Sigmoid colon (tissue), 7 donors: ENCODE measurements around the gene MYO10. TPM values are rescaled to one million over a fixed set of nuclear protein-coding genes. Genes with fewer than 3 reads are reported as not detected.
A peak's percentile ranks its signal among the peaks of the same experiment; 100 is the strongest.

Experiments
- DNase-seq: peaks from one replicate; pipeline ENCODE4 v3.0.0-alpha.2; 2019
- H3K27ac ChIP-seq, 4 donors: fragments of 200-600 bp; sonication (generic); one replicate each; pipeline ENCODE4 v1.5.1; 2016 to 2019; ENCODE audit warnings: mild to moderate bottlenecking in 1 of 4
- H3K27me3 ChIP-seq, 3 donors: fragments of 200-600 bp; sonication (generic); one replicate each; pipeline ENCODE4 v1.5.1; 2019; ENCODE audit warnings: mild to moderate bottlenecking in 1 of 3
- H3K36me3 ChIP-seq, 4 donors: fragments of 200-600 bp; sonication (generic); one replicate each; pipeline ENCODE4 v1.5.1; 2016 to 2019
- H3K4me1 ChIP-seq, 4 donors: fragments of 200-600 bp; sonication (generic); one replicate each; pipeline ENCODE4 v1.5.1; 2017 to 2019
- H3K4me3 ChIP-seq, 4 donors: fragments of 200-600 bp; sonication (generic); one replicate each; pipeline ENCODE4 v1.5.1; 2017 to 2019; ENCODE audit warnings: mild to moderate bottlenecking in 2 of 4, moderate library complexity in 1 of 4
- H3K9me3 ChIP-seq, 4 donors: fragments of 200-600 bp in 3 of 4; sonication (generic) in 3 of 4; one replicate each; pipeline versions ENCODE4 v1.5.1 to v1.6.1; 2013 to 2019
- CTCF ChIP-seq, 4 experiments: fragments of 450-650 bp in 3 of 4; fragments of 200-600 bp in 1 of 4; IDR thresholded peaks; one replicate each; pipeline ENCODE4 v1.5.1; 2016 to 2019; ENCODE audit warnings: antibody characterized with exemption in 4 of 4, mild to moderate bottlenecking in 3 of 4, moderate library complexity in 2 of 4
- EP300 ChIP-seq, 4 donors: sonication (generic); formaldehyde crosslinking; IDR thresholded peaks; one replicate each; pipeline ENCODE4 v1.6.1; 2017; ENCODE audit warnings: antibody characterized with exemption in 4 of 4
- POLR2A ChIP-seq, 2 donors: fragments of 450-650 bp; IDR thresholded peaks; one replicate each; pipeline ENCODE4 v1.6.1; 2016; ENCODE audit warnings: antibody characterized with exemption in 2 of 2, mild to moderate bottlenecking in 2 of 2, moderate library complexity in 2 of 2
- POLR2AphosphoS5 ChIP-seq, 4 donors: sonication (generic); formaldehyde crosslinking; IDR thresholded peaks; one replicate each; pipeline ENCODE4 v1.6.1; 2017; ENCODE audit warnings: antibody characterized with exemption in 4 of 4
- WGBS, 2 donors: extraction: QIAGEN DNeasy Blood & Tissue Kit; methylation state at CpG; one replicate each; pipeline ENCODE4 v1.1.7; 2013; 5-methylcytosine and 5-hydroxymethylcytosine counted together
- intact Hi-C: fragments of 100-400 bp; cut with DNase I; formaldehyde crosslinking; loops from one replicate; pipeline ENCODE4 v1.15.1; 2023
- polyA plus RNA-seq, 3 donors: library from polyadenylated mRNA; stranded (reverse); fragments of 200-250 nt; gene quantifications; one replicate each; pipeline ENCODE4 v1.2.3, GENCODE V29; 2013
- total RNA-seq, 4 donors: library from RNA; depleted of rRNA; stranded (reverse); fragments of >200 nt; gene quantifications; one replicate each; pipeline ENCODE4 v1.1.0, GENCODE V29; 2016
- donor health status: healthy with polysubstance abuse.
- donor health status: Bipolar disorder and iron deficiency.
- donor health status: healthy.

The MYO10 gene
- total and polyA plus RNA-seq, 7 donors: 3.9 to 20.3 (median 8.3) TPM

GRCh38 chr5:16944816-16945562, 8.9 kb upstream of the MYO10 start:
- peaks cover 0 to 4% (median 0%) of the 10 kb centered on the region in 4 donors for H3K9me3 ChIP-seq
- intact Hi-C loops: no loop called here
- 70 to 84% methylated on average over 6 of the region's 6 CpGs for WGBS, 2 donors
- no peak for TF ChIP-seq POLR2AphosphoS5 (IDR thresholded peaks at IDR 0.05)
- no peak for TF ChIP-seq POLR2A (IDR thresholded peaks at IDR 0.05)
- no peak for TF ChIP-seq CTCF (IDR thresholded peaks at IDR 0.05)
- no peaks in the 10 kb centered on the region for H3K27me3 ChIP-seq
- DNase-seq: no peak
- H3K27ac ChIP-seq: no peak overlapping the region
- no peaks in the 10 kb centered on the region for H3K36me3 ChIP-seq
- H3K4me3 ChIP-seq: no peak overlapping the region
- no peaks in the 10 kb centered on the region for H3K4me1 ChIP-seq

- H3K9me3 ChIP-seq: peaks cover 0 to 4% (median 0%) of the 10 kb centered on the region in 4 donors
- H3K4me1 ChIP-seq: no peaks in the 10 kb centered on the region
- no peak overlapping the region for H3K4me3 ChIP-seq
- no peaks in the 10 kb centered on the region for H3K27me3 ChIP-seq
- H3K27ac ChIP-seq: no peak overlapping the region
- no peaks in the 10 kb centered on the region for H3K36me3 ChIP-seq
- 85 to 87% methylated on average over 15 of the region's 15 CpGs for WGBS, 2 donors
- DNase-seq: no peak
- intact Hi-C loops: no loop called here
- no peak for TF ChIP-seq POLR2A (IDR thresholded peaks at IDR 0.05)
- no peak for TF ChIP-seq POLR2AphosphoS5 (IDR thresholded peaks at IDR 0.05)
- no peak for TF ChIP-seq CTCF (IDR thresholded peaks at IDR 0.05)
- no peak for TF ChIP-seq EP300 (IDR thresholded peaks at IDR 0.05)
Observed at GRCh38 chr5:16943846-16944678, 8.0 kb upstream of the MYO10 start.

GRCh38 chr5:16937503-16938161, 1.5 kb upstream of the MYO10 start:
- Histone ChIP-seq H3K27me3 (peaks cover 25 to 45% (median 36%) of the 10 kb centered on the region in 3 donors), H3K4me3 (no peak overlapping the region), H3K36me3 (no peaks in the 10 kb centered on the region), H3K27ac (no peak overlapping the region), H3K9me3 (no peaks in the 10 kb centered on the region), H3K4me1 (peaks cover 0 to 30% (median 27%) of the 10 kb centered on the region in 4 donors)
- intact Hi-C loops: loop anchor here (5.0 to 10.0 kb wide), 2 partner anchors 133 to 255 kb away; no protein-coding TSS in a partner anchor
- 82 to 90% methylated on average over 7 of the region's 7 CpGs for WGBS, 2 donors
- DNase-seq: no peak
- TF ChIP-seq CTCF (IDR thresholded peaks at IDR 0.05): no peak

- Histone ChIP-seq H3K27ac (peak overlapping the region in 2 of 4 donors; percentile 41 to 66), H3K4me3 (peak overlapping the region in 3 of 4 donors; percentile 57 to 61 (median 58)), H3K36me3 (no peaks in the 10 kb centered on the region), H3K27me3 (peaks cover 25 to 51% (median 43%) of the 10 kb centered on the region in 3 donors), H3K9me3 (no peaks in the 10 kb centered on the region), H3K4me1 (peaks cover 0 to 30% (median 27%) of the 10 kb centered on the region in 4 donors)
- TF ChIP-seq POLR2A (IDR thresholded peaks at IDR 0.05) (no peak), POLR2AphosphoS5 (IDR thresholded peaks at IDR 0.05) (no peak), EP300 (IDR thresholded peaks at IDR 0.05) (no peak), CTCF (IDR thresholded peaks at IDR 0.05) (no peak)
- intact Hi-C loops: loop anchor here (5.0 to 10.0 kb wide), 2 partner anchors 132 to 255 kb away; no protein-coding TSS in a partner anchor
- DNase-seq: no peak
- 8 to 29% methylated on average over 11 of the region's 11 CpGs for WGBS, 2 donors
Observed at GRCh38 chr5:16936989-16937438, 926 bp upstream of the MYO10 start.
